ENCODE data around the gene ISCA1.
A peak's percentile ranks its signal among the peaks of the same experiment; 100 is the strongest.
"Not testable (repeated sequence)": the region's sequence is repeated elsewhere in the genome, so short reads cannot be mapped to it uniquely, and the experiment has no call there.

ISCA1 gene

GRCh38 chr9:86282077-86282978 is at the start of gene ISCA1:
TSS of gene ISCA1 (minus strand) at chr9:86282538. CDS start at chr9:86282458, 80 bp downstream.
- peak; percentile 72 for DNase-seq (ENCODE audit: low read depth)

GRCh38 chr9:86330186-86330585 is 47.8 kb upstream of the ISCA1 start:
- no peak for DNase-seq (ENCODE audit: low read depth)

More at GRCh38 chr9:86282077-86282978, at the start of gene ISCA1:
- H3K4me3 ChIP-seq (ENCODE audit: low read depth, low read length), result peak within 1 kb of the TSS; percentile 87

GRCh38 chr9:86329649-86330048 is 47.3 kb upstream of the ISCA1 start:
- no peak for DNase-seq (ENCODE audit: low read depth)
- H3K4me3 ChIP-seq (ENCODE audit: low read depth, low read length), result no peak overlapping the region

More at GRCh38 chr9:86330186-86330585, 47.8 kb upstream of the ISCA1 start:
- no peak overlapping the region for H3K4me3 ChIP-seq (ENCODE audit: low read depth, low read length)

- H3K4me3 ChIP-seq (ENCODE audit: low read depth, low read length), result no peak overlapping the region
- DNase-seq (ENCODE audit: low read depth), result no peak
These were observed 45.8 kb upstream of the ISCA1 start for GRCh38 chr9:86328156-86328555.

- no peak for DNase-seq (ENCODE audit: low read depth)
- H3K4me3 ChIP-seq (ENCODE audit: low read depth, low read length), result no peak overlapping the region
These were observed 44.2 kb upstream of the ISCA1 start for GRCh38 chr9:86326536-86326935.

GRCh38 chr9:86324901-86325300 is 42.6 kb upstream of the ISCA1 start:
- no peak for DNase-seq (ENCODE audit: low read depth)
- H3K4me3 ChIP-seq (ENCODE audit: low read depth, low read length), result no peak overlapping the region

- DNase-seq (ENCODE audit: low read depth), result no peak
- no peak overlapping the region for H3K4me3 ChIP-seq (ENCODE audit: low read depth, low read length)
These were observed 42.0 kb upstream of the ISCA1 start for GRCh38 chr9:86324308-86324707.

GRCh38 chr9:86322973-86323644 is 40.8 kb upstream of the ISCA1 start:
- no peak overlapping the region for H3K4me3 ChIP-seq (ENCODE audit: low read depth, low read length)
- no peak for DNase-seq (ENCODE audit: low read depth)

GRCh38 chr9:86321373-86321772 is 39.0 kb upstream of the ISCA1 start:
- peak; percentile 84 for DNase-seq (ENCODE audit: low read depth)
- no peak overlapping the region for H3K4me3 ChIP-seq (ENCODE audit: low read depth, low read length)

- no peak for DNase-seq (ENCODE audit: low read depth)
- no peak overlapping the region for H3K4me3 ChIP-seq (ENCODE audit: low read depth, low read length)
These were observed 35.8 kb upstream of the ISCA1 start for GRCh38 chr9:86318187-86318586.

- no peak for DNase-seq (ENCODE audit: low read depth)
- no peak overlapping the region for H3K4me3 ChIP-seq (ENCODE audit: low read depth, low read length)
These were observed 32.7 kb upstream of the ISCA1 start for GRCh38 chr9:86315078-86315477.

GRCh38 chr9:86312959-86313358 is 30.6 kb upstream of the ISCA1 start:
- DNase-seq (ENCODE audit: low read depth), result not testable (repeated sequence)

GRCh38 chr9:86308687-86309086 is 26.3 kb upstream of the ISCA1 start:
- DNase-seq (ENCODE audit: low read depth), result no peak
- no peak overlapping the region for H3K4me3 ChIP-seq (ENCODE audit: low read depth, low read length)

More at GRCh38 chr9:86312959-86313358, 30.6 kb upstream of the ISCA1 start:
- not testable (repeated sequence) for H3K4me3 ChIP-seq (ENCODE audit: low read depth, low read length)

GRCh38 chr9:86304236-86304730 is 21.9 kb upstream of the ISCA1 start:
- no peak overlapping the region for H3K4me3 ChIP-seq (ENCODE audit: low read depth, low read length)
- DNase-seq (ENCODE audit: low read depth), result no peak

GRCh38 chr9:86303316-86303975 is 21.1 kb upstream of the ISCA1 start:
- no peak for DNase-seq (ENCODE audit: low read depth)

GRCh38 chr9:86301686-86302085 is 19.3 kb upstream of the ISCA1 start:
- no peak for DNase-seq (ENCODE audit: low read depth)
- no peak overlapping the region for H3K4me3 ChIP-seq (ENCODE audit: low read depth, low read length)

More at GRCh38 chr9:86303316-86303975, 21.1 kb upstream of the ISCA1 start:
- H3K4me3 ChIP-seq (ENCODE audit: low read depth, low read length), result no peak overlapping the region

- DNase-seq (ENCODE audit: low read depth), result no peak
- no peak overlapping the region for H3K4me3 ChIP-seq (ENCODE audit: low read depth, low read length)
These were observed 18.4 kb upstream of the ISCA1 start for GRCh38 chr9:86300701-86301100.

GRCh38 chr9:86298873-86299272 is 16.5 kb upstream of the ISCA1 start:
- no peak for DNase-seq (ENCODE audit: low read depth)
- H3K4me3 ChIP-seq (ENCODE audit: low read depth, low read length), result no peak overlapping the region

- DNase-seq (ENCODE audit: low read depth); H3K4me3 ChIP-seq (ENCODE audit: low read depth, low read length): not testable (repeated sequence)
These were observed 8.0 kb upstream of the ISCA1 start for GRCh38 chr9:86290341-86290740.
